ENCODE results near the gene CCDC194. TPM values are rescaled to one million over a fixed set of nuclear protein-coding genes. Genes with fewer than 3 reads are reported as not detected.

The CCDC194 gene
- polyA plus RNA-seq, 1 experiment, result not detected

GRCh38 chr19:17357078-17357666, 36.8 kb downstream of the CCDC194 start:
- CTCF ChIA-PET, result interaction anchor here (0.9 kb wide), 2 partner anchors 10 to 28 kb away, joined by 3 to 4 read pairs; no protein-coding TSS in a partner anchor
- POLR2A ChIA-PET, result no interaction called here
- Histone ChIP-seq H3K36me3 (ENCODE audit: control insufficient read depth, insufficient read depth, low read length) (no peaks in the 10 kb centered on the region), H3K27me3 (ENCODE audit: control insufficient read depth, insufficient read depth, low read length) (no peaks in the 10 kb centered on the region), H3K4me3 (ENCODE audit: low read depth, low read length) (no peak overlapping the region)
- no peak for DNase-seq (ENCODE audit: low read depth)
- no peak for TF ChIP-seq CTCF (IDR thresholded peaks at IDR 0.05; ENCODE audit: insufficient read depth, low read depth, low read length)

- no peaks in the 10 kb centered on the region for H3K36me3 ChIP-seq (ENCODE audit: control insufficient read depth, insufficient read depth, low read length)
- CTCF ChIA-PET, result interaction anchor here (1.5 kb wide), 1 partner anchor 33 kb away, joined by 5 read pairs; no protein-coding TSS in a partner anchor
- POLR2A ChIA-PET, result no interaction called here
- no peak for TF ChIP-seq CTCF (IDR thresholded peaks at IDR 0.05; ENCODE audit: insufficient read depth, low read depth, low read length)
- no peak overlapping the region for H3K4me3 ChIP-seq (ENCODE audit: low read depth, low read length)
- no peaks in the 10 kb centered on the region for H3K27me3 ChIP-seq (ENCODE audit: control insufficient read depth, insufficient read depth, low read length)
- DNase-seq (ENCODE audit: low read depth), result no peak
Observed at GRCh38 chr19:17353386-17353785, 40.6 kb downstream of the CCDC194 start.

- Histone ChIP-seq H3K27me3 (ENCODE audit: control insufficient read depth, insufficient read depth, low read length) (no peaks in the 10 kb centered on the region), H3K4me3 (ENCODE audit: low read depth, low read length) (no peak overlapping the region), H3K36me3 (ENCODE audit: control insufficient read depth, insufficient read depth, low read length) (no peaks in the 10 kb centered on the region)
- TF ChIP-seq CTCF (IDR thresholded peaks at IDR 0.05; ENCODE audit: insufficient read depth, low read depth, low read length), result no peak
- no peak for DNase-seq (ENCODE audit: low read depth)
- POLR2A ChIA-PET, result no interaction called here
- CTCF ChIA-PET, result interaction anchor here (1.5 kb wide), 1 partner anchor 33 kb away, joined by 5 read pairs; no protein-coding TSS in a partner anchor
Observed at GRCh38 chr19:17352608-17353280, 41.3 kb downstream of the CCDC194 start.

GRCh38 chr19:17351815-17352435, 42.1 kb downstream of the CCDC194 start:
- H3K27me3 ChIP-seq (ENCODE audit: control insufficient read depth, insufficient read depth, low read length), result no peaks in the 10 kb centered on the region
- H3K4me3 ChIP-seq (ENCODE audit: low read depth, low read length), result no peak overlapping the region
- TF ChIP-seq CTCF (IDR thresholded peaks at IDR 0.05; ENCODE audit: insufficient read depth, low read depth, low read length), result no peak
- ChIA-PET CTCF (no interaction called here), POLR2A (no interaction called here)
- no peaks in the 10 kb centered on the region for H3K36me3 ChIP-seq (ENCODE audit: control insufficient read depth, insufficient read depth, low read length)
- DNase-seq (ENCODE audit: low read depth), result no peak

GRCh38 chr19:17348700-17349099, 45.3 kb downstream of the CCDC194 start:
- DNase-seq (ENCODE audit: low read depth), result no peak
- ChIA-PET POLR2A (no interaction called here), CTCF (interaction anchor here (1.5 to 9.8 kb wide), 2 partner anchors 10 to 38 kb away, joined by 5 to 121 read pairs; no protein-coding TSS in a partner anchor)
- H3K4me3 ChIP-seq (ENCODE audit: low read depth, low read length), result no peak overlapping the region
- H3K27me3 ChIP-seq (ENCODE audit: control insufficient read depth, insufficient read depth, low read length), result no peaks in the 10 kb centered on the region
- TF ChIP-seq CTCF (IDR thresholded peaks at IDR 0.05; ENCODE audit: insufficient read depth, low read depth, low read length), result no peak
- no peaks in the 10 kb centered on the region for H3K36me3 ChIP-seq (ENCODE audit: control insufficient read depth, insufficient read depth, low read length)
